ENCODE measurements around the gene KCNH1.

Gene KCNH1

DNA sequence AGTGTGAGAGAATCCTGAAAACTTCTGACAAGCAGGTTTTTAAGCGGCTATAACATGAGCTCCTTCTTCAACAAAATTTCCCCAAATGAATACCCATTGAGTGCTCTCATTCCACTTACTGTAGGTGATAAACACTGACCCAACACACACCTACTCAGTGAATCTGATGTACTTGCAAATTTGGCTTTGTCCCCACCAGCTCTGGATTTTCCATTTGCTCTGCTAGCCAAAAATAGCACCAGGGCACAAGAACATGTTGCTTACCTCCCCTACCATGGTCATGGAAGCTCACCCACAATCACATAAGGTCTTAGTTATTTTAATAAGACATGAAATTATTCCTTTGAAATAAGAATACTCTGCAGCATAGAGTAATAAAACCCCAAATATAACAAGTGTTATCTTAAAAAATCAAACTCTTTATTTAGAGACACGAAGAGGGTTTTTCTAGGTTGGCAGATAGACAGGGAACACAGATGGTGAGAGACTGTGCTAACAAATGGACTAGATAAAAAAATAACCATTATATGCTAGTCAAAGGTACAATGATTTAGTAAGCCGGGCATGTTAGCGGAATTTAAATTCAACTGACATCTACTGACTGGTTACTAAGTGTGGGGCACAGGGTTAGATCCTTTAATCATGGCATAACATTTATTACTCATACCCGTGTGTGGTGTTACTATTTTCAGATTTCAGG, 291.9 kb downstream of the KCNH1 start:
- no peak overlapping the region for H3K4me3 ChIP-seq (ENCODE audit: low read depth, low read length)
- DNase-seq (ENCODE audit: low read depth) = no peak
- TF ChIP-seq, protein P1, sequence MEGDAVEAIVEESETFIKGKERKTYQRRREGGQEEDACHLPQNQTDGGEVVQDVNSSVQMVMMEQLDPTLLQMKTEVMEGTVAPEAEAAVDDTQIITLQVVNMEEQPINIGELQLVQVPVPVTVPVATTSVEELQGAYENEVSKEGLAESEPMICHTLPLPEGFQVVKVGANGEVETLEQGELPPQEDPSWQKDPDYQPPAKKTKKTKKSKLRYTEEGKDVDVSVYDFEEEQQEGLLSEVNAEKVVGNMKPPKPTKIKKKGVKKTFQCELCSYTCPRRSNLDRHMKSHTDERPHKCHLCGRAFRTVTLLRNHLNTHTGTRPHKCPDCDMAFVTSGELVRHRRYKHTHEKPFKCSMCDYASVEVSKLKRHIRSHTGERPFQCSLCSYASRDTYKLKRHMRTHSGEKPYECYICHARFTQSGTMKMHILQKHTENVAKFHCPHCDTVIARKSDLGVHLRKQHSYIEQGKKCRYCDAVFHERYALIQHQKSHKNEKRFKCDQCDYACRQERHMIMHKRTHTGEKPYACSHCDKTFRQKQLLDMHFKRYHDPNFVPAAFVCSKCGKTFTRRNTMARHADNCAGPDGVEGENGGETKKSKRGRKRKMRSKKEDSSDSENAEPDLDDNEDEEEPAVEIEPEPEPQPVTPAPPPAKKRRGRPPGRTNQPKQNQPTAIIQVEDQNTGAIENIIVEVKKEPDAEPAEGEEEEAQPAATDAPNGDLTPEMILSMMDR (IDR thresholded peaks at IDR 0.05; ENCODE audit: control insufficient read depth, extremely low read depth, insufficient read depth) = no peak

DNA sequence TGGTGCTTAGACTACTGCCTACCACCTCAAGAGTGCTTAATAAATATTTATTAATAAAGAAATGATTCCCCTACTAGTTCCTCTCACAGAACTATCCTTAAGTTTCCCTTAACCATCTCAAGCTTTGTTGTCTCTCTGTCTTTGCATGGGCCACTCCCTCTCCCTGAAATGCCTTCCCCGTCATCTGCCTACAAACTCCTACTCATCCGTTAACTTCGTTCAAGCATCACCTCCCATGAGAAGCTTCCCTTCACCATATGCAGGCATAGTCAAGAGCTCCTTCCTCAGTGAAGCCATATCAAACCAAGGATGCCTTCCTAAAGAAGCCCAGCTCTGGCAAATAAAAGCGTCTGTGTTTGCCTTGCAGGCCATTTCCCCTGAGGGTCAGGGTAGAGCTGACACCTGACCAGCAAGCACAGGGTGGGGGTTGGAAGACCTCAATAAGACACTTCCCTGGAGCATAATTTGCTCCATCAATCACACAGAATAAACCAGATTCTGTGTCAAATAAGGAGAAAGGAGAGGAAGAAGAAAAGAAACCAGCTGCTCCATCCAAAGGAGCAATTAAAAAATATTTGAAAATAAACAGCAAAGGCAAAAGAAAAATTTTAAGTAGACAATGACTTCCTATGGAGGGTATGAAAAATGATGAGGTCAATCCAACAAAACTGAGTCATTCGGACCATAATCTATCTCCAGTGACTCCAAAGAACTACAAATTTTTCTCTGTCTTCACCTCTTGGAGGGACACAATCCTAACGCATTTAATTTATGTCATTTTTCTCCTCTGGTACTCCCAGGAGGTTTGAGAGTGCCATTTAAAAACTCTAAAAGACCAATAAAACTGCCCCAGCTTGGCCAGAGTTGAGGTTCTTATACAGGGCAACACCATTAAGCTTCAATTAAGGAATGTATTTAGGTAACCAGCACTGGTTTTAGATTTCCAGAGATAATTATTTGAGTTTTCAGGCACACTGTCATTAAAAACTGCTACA, 303.6 kb downstream of the KCNH1 start:
- TF ChIP-seq, protein P1 (IDR thresholded peaks at IDR 0.05; ENCODE audit: control insufficient read depth, extremely low read depth, insufficient read depth) = no peak
- DNase-seq (ENCODE audit: low read depth) = no peak
- H3K4me3 ChIP-seq (ENCODE audit: low read depth, low read length) = no peak overlapping the region

DNA sequence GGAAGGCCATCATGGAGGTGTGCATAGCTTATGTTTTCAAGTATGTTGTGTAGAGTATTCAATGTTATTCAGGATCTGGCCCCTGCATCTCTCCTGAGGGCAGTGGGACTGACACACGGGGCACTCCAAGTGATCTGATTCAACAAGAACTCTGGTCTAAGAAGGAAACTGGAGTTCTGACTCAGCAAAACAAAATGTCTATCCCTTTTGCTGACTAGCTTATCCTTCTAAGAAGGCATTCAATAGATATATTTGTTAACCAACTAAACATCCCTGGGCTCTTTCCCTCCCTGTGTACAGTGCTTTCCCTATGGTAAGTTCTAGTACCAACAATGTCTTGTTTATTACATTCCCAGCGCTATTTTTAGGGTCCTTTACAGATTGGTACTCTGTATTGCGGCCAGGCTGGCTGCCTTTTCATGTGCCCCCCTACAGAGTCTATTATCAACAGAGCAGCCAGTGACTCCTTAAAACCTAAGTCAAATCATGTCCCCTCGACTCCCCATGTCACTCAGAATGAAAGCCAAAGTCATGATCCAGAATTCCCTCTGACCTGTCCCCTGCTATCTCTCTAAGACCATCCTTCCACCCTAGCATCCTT, 304.9 kb downstream of the KCNH1 start:
- no peak overlapping the region for H3K4me3 ChIP-seq (ENCODE audit: low read depth, low read length)
- TF ChIP-seq, protein P1 (IDR thresholded peaks at IDR 0.05; ENCODE audit: control insufficient read depth, extremely low read depth, insufficient read depth) = no peak
- DNase-seq (ENCODE audit: low read depth) = no peak

DNA sequence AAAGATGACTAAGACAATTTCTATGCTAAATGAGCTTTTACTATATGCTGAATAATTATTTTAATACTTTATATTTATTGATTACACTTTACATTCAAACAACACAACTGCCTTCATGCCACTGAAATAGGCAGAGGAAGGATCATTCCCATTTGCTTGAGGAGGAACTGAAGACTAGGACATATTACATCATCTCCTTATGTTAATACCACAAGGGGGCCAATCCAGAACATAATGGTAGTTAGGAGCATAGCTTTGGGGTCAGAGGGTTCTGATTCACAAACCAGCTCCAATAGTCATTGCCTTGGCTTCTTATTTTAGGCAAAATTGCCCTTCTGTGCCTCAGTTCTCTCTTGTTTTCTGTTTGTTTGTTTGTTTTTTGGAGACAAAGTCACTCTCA, 306.5 kb downstream of the KCNH1 start:
- TF ChIP-seq, protein P1 (IDR thresholded peaks at IDR 0.05; ENCODE audit: control insufficient read depth, extremely low read depth, insufficient read depth) = no peak
- DNase-seq (ENCODE audit: low read depth) = no peak
- H3K4me3 ChIP-seq (ENCODE audit: low read depth, low read length) = no peak overlapping the region

DNA sequence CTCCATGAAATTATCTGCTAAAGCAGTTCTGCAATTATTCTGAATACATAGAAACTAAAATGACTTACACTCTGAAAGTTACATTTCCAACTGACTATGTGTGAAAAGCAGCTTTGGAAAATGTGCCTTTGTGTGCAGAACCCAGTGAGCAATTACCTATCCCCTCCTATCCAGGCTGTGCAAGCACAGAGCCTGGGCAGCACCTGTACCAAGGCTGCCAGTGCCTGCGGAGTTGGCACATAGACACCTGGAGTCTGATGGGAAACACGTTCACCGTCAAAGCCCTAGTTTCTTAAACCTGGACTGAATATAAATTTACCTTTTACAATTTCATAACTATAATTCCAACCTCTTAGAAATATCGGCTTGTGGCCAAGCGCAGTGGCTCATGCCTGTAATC, 307.3 kb downstream of the KCNH1 start:
- H3K4me3 ChIP-seq (ENCODE audit: low read depth, low read length) = no peak overlapping the region
- TF ChIP-seq, protein P1 (IDR thresholded peaks at IDR 0.05; ENCODE audit: control insufficient read depth, extremely low read depth, insufficient read depth) = no peak
- DNase-seq (ENCODE audit: low read depth) = no peak

DNA sequence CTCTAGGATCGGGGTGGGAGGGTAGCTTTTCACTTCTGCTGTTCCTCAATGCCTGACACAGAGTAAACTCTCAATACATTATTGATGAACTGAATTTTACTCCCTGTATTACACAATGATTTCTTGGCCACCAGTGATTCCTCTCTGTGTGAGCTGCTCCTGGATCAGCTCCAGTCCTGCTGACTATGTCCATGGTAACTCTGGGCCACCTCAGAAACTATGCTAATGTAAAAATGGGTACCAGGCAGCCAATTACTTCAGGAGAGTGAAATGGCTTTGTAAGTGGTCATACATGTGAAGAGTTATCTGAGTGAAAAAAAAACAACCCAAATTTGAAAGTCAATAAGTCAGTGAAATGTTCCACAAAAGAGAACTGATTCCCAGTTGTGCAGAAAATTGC, 311.0 kb downstream of the KCNH1 start:
- no peak overlapping the region for H3K4me3 ChIP-seq (ENCODE audit: low read depth, low read length)
- TF ChIP-seq, protein P1 (IDR thresholded peaks at IDR 0.05; ENCODE audit: control insufficient read depth, extremely low read depth, insufficient read depth) = no peak
- DNase-seq (ENCODE audit: low read depth) = no peak

Measured in LNCaP clone FGC (cell line).